ENCODE results near the gene SPRING1. TPM values are rescaled to one million over a fixed set of nuclear protein-coding genes. Genes with fewer than 3 reads are reported as not detected.

The SPRING1 gene
- total RNA-seq, 1 experiment from 2014 or later, result 87.4 TPM

- CTCF ChIA-PET, result no interaction called here
- Mint-ChIP-seq H3K36me3 (ENCODE audit: insufficient read depth, unreplicated experiment) (no peaks in the 10 kb centered on the region), H3K27me3 (ENCODE audit: unreplicated experiment) (no peaks in the 10 kb centered on the region), H3K4me3 (ENCODE audit: low read depth, unreplicated experiment) (no peak overlapping the region), H3K27ac (ENCODE audit: unreplicated experiment) (no peak overlapping the region), H3K9me3 (ENCODE audit: low read depth, unreplicated experiment) (no peaks in the 10 kb centered on the region), H3K4me1 (ENCODE audit: low read depth, unreplicated experiment) (no peaks in the 10 kb centered on the region)
- DNase-seq, result no peak
- TF ChIP-seq, protein P1, sequence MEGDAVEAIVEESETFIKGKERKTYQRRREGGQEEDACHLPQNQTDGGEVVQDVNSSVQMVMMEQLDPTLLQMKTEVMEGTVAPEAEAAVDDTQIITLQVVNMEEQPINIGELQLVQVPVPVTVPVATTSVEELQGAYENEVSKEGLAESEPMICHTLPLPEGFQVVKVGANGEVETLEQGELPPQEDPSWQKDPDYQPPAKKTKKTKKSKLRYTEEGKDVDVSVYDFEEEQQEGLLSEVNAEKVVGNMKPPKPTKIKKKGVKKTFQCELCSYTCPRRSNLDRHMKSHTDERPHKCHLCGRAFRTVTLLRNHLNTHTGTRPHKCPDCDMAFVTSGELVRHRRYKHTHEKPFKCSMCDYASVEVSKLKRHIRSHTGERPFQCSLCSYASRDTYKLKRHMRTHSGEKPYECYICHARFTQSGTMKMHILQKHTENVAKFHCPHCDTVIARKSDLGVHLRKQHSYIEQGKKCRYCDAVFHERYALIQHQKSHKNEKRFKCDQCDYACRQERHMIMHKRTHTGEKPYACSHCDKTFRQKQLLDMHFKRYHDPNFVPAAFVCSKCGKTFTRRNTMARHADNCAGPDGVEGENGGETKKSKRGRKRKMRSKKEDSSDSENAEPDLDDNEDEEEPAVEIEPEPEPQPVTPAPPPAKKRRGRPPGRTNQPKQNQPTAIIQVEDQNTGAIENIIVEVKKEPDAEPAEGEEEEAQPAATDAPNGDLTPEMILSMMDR (IDR thresholded peaks at IDR 0.05; ENCODE audit: unreplicated experiment), result no peak
- no TSS peak for BruUV-seq (replicated peaks)
- intact Hi-C loops (cut with micrococcal nuclease; ENCODE audit: unreplicated experiment), result no loop called here
Observed at GRCh38 chr12:116771651-116772050, 33.8 kb upstream of the SPRING1 start.

DNA sequence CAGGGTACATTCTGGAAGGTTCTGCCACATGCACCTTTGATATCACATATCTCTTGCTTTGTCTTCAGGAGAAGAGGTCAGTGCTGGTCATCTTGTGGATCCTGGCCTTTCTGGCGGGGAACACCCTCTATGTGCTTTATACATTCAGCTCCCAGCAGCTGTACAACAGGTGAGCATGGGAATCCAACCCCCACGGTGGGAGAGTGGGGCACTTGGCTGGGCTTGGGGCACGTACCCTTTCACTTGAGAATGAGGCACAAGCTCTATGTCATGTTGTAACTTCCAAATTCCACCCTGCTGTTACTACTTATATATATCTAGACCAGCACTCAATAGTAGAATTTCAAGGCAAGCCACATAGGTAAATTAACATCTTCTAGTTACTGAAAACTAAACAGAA, 28.9 kb upstream of the SPRING1 start:
- no peaks in the 10 kb centered on the region for H3K36me3 Mint-ChIP-seq (ENCODE audit: insufficient read depth, unreplicated experiment)
- TF ChIP-seq, protein P1 (IDR thresholded peaks at IDR 0.05; ENCODE audit: unreplicated experiment), result no peak
- H3K4me3 Mint-ChIP-seq (ENCODE audit: low read depth, unreplicated experiment), result no peak overlapping the region
- no TSS peak for BruUV-seq (replicated peaks)
- intact Hi-C loops (cut with micrococcal nuclease; ENCODE audit: unreplicated experiment), result no loop called here
- no peak for DNase-seq
- CTCF ChIA-PET, result no interaction called here
- H3K27me3 Mint-ChIP-seq (ENCODE audit: unreplicated experiment), result no peaks in the 10 kb centered on the region
- no peak overlapping the region for H3K27ac Mint-ChIP-seq (ENCODE audit: unreplicated experiment)
- H3K4me1 Mint-ChIP-seq (ENCODE audit: low read depth, unreplicated experiment), result no peaks in the 10 kb centered on the region
- no peaks in the 10 kb centered on the region for H3K9me3 Mint-ChIP-seq (ENCODE audit: low read depth, unreplicated experiment)

DNA sequence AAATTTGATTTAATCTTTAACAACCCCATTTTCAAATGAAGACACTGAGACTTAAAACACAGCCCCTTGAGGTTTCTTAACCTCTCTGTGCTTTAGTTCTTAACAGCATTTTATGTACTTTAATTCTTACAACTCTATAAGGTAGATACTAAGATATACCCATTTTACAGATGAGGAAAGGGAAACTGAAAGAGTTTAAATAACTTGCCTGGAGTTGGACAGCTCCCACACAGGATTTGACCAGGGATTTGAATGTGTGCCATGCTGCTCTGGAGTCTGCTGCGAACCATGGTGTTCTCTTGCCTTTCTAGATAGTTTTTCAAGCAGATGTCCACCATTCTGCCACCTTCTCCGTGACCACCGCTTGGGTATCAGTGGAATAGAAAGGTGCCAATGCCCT, 28.4 kb upstream of the SPRING1 start:
- no peaks in the 10 kb centered on the region for H3K4me1 Mint-ChIP-seq (ENCODE audit: low read depth, unreplicated experiment)
- H3K27me3 Mint-ChIP-seq (ENCODE audit: unreplicated experiment), result no peaks in the 10 kb centered on the region
- no peaks in the 10 kb centered on the region for H3K36me3 Mint-ChIP-seq (ENCODE audit: insufficient read depth, unreplicated experiment)
- H3K4me3 Mint-ChIP-seq (ENCODE audit: low read depth, unreplicated experiment), result no peak overlapping the region
- H3K9me3 Mint-ChIP-seq (ENCODE audit: low read depth, unreplicated experiment), result no peaks in the 10 kb centered on the region
- CTCF ChIA-PET, result no interaction called here
- TF ChIP-seq, protein P1 (IDR thresholded peaks at IDR 0.05; ENCODE audit: unreplicated experiment), result no peak
- H3K27ac Mint-ChIP-seq (ENCODE audit: unreplicated experiment), result no peak overlapping the region
- no TSS peak for BruUV-seq (replicated peaks)
- intact Hi-C loops (cut with micrococcal nuclease; ENCODE audit: unreplicated experiment), result no loop called here
- no peak for DNase-seq

DNA sequence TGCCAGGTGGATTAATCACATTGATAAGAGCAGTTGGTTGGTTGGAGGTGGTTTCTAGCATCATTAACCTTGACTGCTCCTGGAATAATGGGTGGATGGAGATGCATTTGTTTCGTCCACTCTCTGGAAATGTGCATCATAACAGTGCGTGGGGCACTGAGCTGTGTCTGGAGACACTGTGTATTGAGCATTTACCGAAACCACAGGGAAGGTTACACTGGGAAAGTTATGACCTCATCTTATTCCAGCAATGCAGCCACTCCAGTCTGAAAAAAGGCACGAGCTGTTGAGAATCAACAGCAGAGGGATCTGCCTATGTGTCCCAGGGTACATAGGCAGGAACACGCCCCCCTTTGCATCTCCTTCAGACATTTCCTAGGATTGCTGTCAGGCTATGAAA, 27.4 kb upstream of the SPRING1 start:
- intact Hi-C loops (cut with micrococcal nuclease; ENCODE audit: unreplicated experiment), result no loop called here
- no peaks in the 10 kb centered on the region for H3K9me3 Mint-ChIP-seq (ENCODE audit: low read depth, unreplicated experiment)
- no peaks in the 10 kb centered on the region for H3K36me3 Mint-ChIP-seq (ENCODE audit: insufficient read depth, unreplicated experiment)
- BruUV-seq (replicated peaks), result no TSS peak
- no peak overlapping the region for H3K27ac Mint-ChIP-seq (ENCODE audit: unreplicated experiment)
- no peak for DNase-seq
- TF ChIP-seq, protein P1 (IDR thresholded peaks at IDR 0.05; ENCODE audit: unreplicated experiment), result no peak
- CTCF ChIA-PET, result no interaction called here
- H3K4me1 Mint-ChIP-seq (ENCODE audit: low read depth, unreplicated experiment), result no peaks in the 10 kb centered on the region
- H3K4me3 Mint-ChIP-seq (ENCODE audit: low read depth, unreplicated experiment), result no peak overlapping the region
- H3K27me3 Mint-ChIP-seq (ENCODE audit: unreplicated experiment), result no peaks in the 10 kb centered on the region

DNA sequence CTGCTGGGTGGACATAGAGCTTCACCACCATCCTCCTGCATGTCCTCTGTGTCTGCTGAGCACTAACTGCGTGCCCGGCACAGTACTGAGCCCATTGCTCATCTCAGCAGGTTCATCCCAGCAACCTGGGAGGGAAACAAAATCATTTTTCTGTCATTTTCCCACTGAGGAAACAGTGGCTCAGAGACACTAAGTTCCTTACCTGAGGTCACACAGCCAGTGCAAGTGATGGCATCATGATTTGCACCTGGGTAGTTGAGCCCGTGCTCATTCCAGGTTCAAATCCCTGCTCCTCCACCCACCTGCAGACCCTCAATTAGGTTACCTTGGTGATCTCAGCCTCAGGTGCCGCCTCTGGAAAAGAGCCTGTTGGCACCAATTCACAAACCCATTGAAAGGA, 23.6 kb upstream of the SPRING1 start:
- H3K4me3 Mint-ChIP-seq (ENCODE audit: low read depth, unreplicated experiment), result no peak overlapping the region
- H3K27me3 Mint-ChIP-seq (ENCODE audit: unreplicated experiment), result no peaks in the 10 kb centered on the region
- TF ChIP-seq, protein P1 (IDR thresholded peaks at IDR 0.05; ENCODE audit: unreplicated experiment), result no peak
- no peak for DNase-seq
- BruUV-seq (replicated peaks), result no TSS peak
- CTCF ChIA-PET, result no interaction called here
- no peak overlapping the region for H3K27ac Mint-ChIP-seq (ENCODE audit: unreplicated experiment)
- no peaks in the 10 kb centered on the region for H3K9me3 Mint-ChIP-seq (ENCODE audit: low read depth, unreplicated experiment)
- intact Hi-C loops (cut with micrococcal nuclease; ENCODE audit: unreplicated experiment), result no loop called here
- no peaks in the 10 kb centered on the region for H3K36me3 Mint-ChIP-seq (ENCODE audit: insufficient read depth, unreplicated experiment)
- H3K4me1 Mint-ChIP-seq (ENCODE audit: low read depth, unreplicated experiment), result no peaks in the 10 kb centered on the region

All from Calu3 (cell line).